HG02852 (cell line): ENCODE measurements around the gene ENTPD6.
"Not testable (repeated sequence)": the region's sequence is repeated elsewhere in the genome, so short reads cannot be mapped to it uniquely, and the experiment has no call there.

Experiments used
- ATAC-seq: cut with Tn5 transposase; IDR thresholded peaks from one replicate; pipeline ENCODE4 v1.9.1; 2021; ENCODE audit warnings: mild to moderate bottlenecking, moderate library complexity; ENCODE audit not compliant: unreplicated experiment

The ENTPD6 gene

GRCh38 chr20:25240851-25241658, 45.5 kb downstream of the ENTPD6 start:
- not testable (repeated sequence) for ATAC-seq

DNA sequence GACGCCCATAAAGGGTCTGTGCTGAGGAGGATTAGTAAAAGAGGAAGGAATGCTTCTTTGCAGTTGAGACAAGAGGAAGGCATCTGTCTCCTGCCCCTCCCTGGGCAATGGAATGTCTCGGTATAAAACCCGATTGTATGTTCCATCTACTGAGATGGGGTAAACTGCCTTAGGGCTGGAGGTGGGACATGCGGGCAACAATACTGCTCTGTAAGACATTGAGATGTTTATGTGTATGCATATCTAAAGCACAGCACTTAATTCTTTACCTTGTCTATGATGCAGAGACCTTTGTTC, 46.1 kb downstream of the ENTPD6 start:
- not testable (repeated sequence) for ATAC-seq

- ATAC-seq: no peak
Observed at GRCh38 chr20:25242231-25242630, 46.7 kb downstream of the ENTPD6 start.

DNA sequence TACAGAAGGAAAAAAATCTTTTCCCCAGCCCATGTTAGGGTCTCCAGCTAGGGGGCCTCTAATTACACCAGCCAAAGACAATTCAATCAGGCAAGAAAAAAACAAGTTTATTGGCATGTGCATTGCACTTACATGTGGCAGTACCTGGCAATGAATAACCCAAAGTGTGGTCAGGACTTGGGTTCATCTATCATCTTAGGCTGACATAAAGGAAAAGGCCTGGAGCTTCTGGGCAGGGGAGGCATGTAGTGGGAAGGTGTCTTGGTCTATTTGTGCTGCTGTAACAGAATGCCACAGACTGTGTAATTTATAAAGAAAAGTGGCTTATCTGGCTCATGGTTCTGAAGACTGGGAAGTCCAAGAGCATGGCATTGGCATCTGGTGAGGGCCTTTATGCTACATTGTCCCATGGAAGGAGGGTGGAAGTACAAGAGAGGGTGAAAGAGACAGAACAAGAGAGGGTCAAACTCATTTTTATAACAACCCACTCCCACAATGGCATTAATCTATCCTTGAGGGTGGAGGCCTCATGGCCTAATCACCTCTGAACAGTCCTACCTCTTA, 48.0 kb downstream of the ENTPD6 start:
- ATAC-seq: no peak

- no peak for ATAC-seq
Observed at GRCh38 chr20:25244976-25245375, 49.5 kb downstream of the ENTPD6 start.

GRCh38 chr20:25245461-25245860, 49.9 kb downstream of the ENTPD6 start:
- ATAC-seq: no peak

DNA sequence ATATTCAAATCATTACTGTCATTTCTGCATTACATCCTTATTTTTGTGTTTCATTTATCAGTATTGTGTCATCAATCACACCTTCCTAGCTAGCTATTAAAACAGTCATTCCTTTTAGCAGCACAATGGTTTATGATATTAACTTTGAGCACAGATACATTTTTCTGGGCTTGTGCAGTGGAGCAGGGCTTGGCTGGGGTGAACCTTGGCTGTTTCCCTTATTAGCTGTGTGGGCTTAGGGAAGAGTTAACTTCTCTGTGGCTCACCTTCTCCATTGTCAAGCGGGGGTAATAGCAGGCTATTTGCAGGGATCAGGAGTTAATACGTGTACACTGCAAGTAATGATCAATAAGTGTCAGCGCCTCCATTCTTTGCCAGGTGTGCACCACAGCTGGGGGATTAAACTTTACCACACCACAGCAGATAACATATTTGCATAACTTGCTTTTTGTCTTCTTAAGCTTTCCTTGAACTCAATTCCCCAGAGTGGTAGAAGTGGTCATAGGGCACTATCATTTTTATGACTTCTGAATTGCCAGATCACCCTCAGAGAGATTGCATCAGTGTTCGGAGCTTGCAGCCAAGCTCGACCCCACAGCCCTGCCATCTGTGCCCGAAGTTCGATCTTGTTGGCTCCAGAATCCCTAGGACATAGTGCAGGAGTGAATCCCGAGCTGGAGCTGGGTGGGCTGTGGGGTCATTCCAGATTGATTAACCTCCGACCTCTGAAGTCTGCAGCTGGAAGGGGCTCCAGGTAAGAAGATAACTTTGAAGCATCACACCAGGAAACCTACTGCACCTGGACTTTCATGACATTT, 50.9 kb downstream of the ENTPD6 start:
- ATAC-seq: no peak

DNA sequence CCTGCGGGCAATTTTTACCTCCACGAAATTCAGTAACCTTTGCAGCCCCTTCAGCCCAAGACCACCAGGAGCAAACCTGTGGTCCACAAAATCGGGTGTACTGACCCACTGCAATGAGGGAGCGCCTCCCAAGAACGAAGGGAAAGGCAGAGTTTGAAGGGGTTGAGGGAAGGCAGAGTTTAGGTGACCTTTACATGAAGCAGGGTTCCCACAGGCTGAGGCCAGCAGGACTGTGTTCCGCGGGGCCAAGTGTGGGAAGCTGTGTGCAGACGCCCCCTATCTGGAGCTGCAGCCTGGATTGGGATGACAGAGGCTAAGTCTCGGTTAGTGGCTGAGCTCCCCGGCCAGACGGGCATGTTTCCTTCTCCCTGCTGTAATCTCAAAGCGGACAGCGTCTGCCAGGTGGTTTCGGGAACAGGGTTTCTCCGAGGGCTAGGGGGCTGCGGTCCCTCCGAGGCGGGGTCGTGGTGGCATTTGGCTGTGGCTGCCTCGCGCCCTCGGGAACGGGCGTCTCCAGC, 51.5 kb downstream of the ENTPD6 start:
- no peak for ATAC-seq

DNA sequence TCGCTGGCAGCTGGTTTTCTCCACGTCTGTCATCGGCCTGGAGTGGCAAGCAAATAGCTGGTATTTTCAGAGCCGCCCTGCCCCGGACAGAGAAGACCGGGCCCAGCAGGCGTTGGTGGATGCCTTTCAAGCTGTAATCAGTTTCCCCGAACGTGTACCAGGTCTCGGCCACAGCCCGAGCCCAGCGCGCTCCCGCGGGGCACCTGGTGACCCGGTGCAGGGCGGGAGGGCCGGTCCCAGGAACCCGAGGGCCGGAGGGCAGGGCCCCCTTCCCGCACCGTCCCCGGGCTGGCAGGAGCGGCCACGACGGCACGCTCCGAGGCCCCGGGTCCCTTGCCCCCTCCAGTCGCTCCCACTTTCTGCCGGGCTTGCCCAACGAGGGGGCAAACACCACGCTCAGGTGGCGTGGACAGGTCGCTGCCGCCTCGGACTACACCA, 52.0 kb downstream of the ENTPD6 start:
- peak; percentile 28 for ATAC-seq

DNA sequence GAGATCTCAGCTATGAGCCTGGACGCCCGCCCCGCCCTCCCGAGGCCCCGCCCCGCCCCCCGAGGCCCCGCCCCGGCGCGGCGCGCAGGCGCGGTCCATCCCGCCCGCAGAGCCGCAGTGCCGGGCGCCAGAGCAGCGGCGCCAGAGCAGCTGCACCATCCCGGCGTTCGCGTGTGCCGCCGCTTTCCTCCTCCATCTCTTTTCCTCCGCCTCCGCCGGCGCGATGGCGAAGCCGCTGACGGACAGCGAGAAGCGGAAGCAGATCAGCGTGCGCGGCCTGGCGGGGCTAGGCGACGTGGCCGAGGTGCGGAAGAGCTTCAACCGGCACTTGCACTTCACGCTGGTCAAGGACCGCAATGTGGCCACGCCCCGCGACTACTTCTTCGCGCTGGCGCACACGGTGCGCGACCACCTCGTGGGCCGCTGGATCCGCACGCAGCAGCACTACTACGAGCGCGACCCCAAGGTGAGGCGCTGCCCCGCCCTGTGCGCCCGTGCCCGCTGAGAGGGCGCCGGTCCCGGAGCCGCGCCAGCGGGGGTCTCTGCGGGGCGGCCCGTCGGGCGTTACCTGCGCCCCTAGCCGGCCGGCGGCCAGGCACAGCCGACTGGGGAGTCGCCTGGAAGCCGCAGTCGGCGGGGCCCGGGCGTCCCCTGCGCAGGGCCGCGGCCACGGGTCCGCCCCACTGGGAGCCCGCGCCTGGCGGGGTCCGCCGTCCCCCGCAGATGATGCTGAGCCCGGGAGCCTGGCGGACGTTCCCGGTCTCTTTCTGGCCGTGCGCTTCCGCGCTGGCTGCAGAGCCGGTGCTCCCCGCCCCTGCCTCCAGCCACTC, 52.7 kb downstream of the ENTPD6 start, which contains the start of gene PYGB:
PYGB (plus strand) TSS at position 130 of the 830 bp plus-strand sequence; CDS start at position 224, 94 bp downstream.
- ATAC-seq: peak; percentile 69

- peak; percentile 5 for ATAC-seq
Observed at GRCh38 chr20:25248786-25249172, 53.3 kb downstream of the ENTPD6 start.

DNA sequence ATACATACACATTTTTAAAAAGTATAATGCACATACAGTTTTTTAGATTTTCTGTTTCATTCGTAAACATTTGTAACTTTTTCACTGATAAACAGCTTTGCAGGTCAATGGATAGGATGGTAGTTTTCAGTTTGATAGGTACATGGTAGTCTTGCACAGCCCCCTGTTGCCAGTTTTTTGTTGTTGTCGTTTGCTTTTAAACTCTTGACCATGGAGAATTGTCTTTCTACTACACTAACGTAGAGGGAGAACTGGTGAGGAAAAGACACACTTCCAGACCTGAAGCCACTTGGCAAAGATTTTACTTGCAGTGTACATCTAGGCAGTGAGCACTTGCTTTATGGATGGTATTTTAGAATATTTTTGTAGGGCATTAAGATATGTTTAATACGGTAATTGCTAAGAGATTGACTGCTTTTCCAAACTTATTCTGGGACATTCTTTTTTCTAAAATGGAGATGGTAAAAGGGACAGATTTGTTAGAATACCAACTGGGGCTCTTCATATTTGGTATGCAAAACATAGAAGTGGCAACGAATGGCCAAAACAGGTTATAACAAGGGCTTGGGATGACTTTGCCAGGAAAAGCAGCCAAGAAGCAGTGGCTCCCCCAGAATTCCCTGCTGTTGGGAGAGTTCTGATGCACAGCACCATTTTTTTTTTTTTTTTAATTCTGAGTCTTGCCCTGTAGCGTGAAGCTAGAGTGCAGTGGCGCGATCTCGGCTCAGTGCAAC, 53.9 kb downstream of the ENTPD6 start:
- no peak for ATAC-seq

DNA sequence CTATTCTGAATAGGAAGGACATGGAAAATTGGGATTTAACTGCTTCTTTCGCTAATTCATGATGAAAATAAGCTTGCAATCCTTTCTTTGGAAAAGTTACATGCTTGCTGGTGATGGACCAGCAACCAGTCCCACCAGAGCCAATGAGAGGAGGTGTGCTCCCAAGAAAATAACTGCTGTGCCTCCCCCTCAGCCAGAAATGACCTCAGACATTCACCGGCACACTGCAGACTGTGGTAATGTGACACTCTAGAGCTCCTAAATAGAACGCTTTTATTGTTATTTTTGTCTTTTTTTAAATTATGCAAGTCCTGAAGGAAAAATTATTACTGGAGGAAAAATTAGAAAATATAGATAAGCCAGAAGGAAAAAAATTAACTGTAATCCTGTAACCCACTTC, 55.0 kb downstream of the ENTPD6 start:
- no peak for ATAC-seq

DNA sequence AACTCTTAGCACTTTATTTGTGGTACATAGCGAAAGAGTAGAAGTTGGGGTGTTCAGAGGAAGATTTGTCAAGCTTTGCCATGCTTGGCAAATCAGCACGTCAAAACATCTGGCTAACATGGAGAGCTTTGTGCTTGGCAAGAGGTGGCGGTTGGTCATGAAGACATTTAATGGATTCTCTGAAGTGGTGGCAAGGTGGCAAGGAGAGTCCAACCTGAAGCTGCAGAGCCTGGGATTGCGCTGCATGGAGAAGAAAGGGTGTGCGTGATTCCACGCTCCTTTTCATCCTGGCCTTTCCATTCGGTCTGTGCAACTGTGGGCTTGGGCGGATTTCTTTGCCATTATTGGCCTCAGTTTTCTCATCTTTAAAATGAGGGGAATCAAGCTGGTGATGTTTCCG, 55.5 kb downstream of the ENTPD6 start:
- ATAC-seq: no peak

DNA sequence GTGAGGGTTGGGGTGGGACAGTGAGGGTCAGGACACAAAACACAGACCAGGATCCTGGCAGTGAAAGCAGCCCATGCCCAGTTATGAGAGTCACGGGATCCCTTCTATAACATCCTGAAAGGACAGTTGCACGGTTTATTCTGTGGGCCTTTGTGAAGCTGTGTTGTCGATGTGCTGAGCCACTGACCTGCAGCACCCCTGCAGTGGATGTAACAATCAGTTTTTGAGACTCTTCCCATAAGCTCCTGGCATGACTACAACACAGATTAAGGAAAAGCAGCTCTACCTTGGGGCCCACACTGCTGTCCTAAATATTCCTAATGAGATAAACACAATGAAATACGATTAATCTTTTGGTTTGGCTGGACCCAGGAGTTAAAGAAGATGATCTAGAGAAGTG, 56.0 kb downstream of the ENTPD6 start:
- no peak for ATAC-seq

- ATAC-seq: no peak
Observed at GRCh38 chr20:25252230-25252651, 56.7 kb downstream of the ENTPD6 start.

- ATAC-seq: no peak
Observed at GRCh38 chr20:25252686-25253421, 57.3 kb downstream of the ENTPD6 start.

DNA sequence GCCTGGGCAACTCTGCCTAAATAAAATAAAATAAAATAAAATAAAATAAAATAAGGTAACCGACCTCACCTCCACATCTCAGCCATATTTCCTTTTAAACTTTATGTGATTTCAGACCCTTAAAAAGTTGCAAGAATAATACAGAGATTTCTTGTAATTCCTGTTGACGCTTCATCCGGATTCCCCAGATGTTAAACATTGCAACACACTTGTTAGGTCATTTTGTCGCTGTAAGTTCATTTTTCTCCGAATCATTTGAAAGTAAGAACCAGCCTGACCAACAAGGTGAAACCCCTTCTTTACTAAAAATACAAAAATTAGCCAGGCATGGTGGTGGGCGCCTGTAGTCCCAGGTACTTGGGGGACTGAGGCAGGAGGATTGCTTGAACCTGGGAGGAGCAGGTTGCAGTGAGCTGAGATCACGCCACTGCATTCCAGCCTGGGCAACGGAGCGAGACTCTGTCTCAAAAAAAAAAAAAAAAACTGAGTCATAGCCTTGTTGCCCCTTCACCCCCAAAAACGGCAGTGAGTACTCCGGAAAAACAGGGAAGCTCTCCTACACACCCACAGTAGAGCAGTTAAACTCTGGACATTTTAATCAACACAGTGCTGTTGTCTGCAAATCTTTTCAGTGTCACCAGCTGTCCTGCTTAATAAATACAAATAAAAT, 58.2 kb downstream of the ENTPD6 start:
- no peak for ATAC-seq

DNA sequence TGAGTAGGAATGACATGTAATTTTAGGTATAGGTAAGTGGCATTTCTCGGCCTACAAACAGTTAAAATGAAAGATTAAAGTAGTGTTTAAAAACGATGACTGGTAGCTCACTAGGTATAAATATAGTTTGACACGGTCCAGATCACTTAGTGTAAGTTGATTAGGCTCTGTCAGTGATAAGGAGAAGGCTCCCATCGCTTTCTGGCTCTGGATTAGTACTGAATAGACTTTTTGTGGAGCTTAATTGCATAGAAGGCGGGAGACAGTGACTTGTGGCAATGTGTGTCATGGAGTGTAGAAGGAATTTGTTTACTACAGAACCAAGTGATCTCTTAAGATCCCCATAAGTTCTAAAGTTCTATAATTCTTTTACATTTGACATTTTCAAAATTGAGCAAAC, 59.1 kb downstream of the ENTPD6 start:
- no peak for ATAC-seq
